ENCODE results near the gene B3GAT2.

Gene B3GAT2

DNA sequence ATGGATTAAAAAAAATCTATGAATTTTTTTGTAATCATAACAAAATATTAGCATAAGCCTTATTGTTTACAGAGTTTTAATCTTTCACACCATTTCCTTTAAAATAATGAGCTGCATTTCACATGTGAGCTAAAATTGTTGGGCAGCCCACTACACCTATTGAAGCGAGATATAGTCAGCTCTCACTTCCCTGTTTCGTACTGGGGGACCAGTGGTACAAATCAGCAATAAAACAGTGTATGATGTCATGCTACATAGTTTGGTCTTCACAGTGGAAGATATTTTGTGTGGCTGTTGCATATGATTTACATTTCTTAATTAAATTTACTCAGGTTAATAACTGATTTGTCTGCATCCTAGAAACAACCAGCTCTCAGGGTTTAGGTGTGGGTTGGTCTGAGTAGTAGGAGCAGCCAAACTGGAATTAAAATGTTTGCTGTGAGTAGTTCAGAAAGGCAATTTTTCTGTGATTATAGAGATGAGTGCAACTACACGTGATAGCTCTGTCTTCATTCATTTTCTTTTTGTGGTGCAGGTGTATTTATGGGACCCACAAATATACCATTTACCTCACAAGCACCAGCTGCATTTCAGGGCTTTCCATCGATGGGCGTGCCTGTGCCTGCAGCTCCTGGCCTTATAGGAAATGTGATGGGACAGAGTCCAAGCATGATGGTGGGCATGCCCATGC lies 99.3 kb downstream of the B3GAT2 start (continued):
- TF ChIP-seq, protein P1, sequence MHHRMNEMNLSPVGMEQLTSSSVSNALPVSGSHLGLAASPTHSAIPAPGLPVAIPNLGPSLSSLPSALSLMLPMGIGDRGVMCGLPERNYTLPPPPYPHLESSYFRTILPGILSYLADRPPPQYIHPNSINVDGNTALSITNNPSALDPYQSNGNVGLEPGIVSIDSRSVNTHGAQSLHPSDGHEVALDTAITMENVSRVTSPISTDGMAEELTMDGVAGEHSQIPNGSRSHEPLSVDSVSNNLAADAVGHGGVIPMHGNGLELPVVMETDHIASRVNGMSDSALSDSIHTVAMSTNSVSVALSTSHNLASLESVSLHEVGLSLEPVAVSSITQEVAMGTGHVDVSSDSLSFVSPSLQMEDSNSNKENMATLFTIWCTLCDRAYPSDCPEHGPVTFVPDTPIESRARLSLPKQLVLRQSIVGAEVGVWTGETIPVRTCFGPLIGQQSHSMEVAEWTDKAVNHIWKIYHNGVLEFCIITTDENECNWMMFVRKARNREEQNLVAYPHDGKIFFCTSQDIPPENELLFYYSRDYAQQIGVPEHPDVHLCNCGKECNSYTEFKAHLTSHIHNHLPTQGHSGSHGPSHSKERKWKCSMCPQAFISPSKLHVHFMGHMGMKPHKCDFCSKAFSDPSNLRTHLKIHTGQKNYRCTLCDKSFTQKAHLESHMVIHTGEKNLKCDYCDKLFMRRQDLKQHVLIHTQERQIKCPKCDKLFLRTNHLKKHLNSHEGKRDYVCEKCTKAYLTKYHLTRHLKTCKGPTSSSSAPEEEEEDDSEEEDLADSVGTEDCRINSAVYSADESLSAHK (tag by site-specific recombination; IDR thresholded peaks at IDR 0.05): no peak
- no peak for TF ChIP-seq ZNF302 (tag by site-specific recombination; IDR thresholded peaks at IDR 0.05; ENCODE audit: low read depth)
- TF ChIP-seq, protein P2, sequence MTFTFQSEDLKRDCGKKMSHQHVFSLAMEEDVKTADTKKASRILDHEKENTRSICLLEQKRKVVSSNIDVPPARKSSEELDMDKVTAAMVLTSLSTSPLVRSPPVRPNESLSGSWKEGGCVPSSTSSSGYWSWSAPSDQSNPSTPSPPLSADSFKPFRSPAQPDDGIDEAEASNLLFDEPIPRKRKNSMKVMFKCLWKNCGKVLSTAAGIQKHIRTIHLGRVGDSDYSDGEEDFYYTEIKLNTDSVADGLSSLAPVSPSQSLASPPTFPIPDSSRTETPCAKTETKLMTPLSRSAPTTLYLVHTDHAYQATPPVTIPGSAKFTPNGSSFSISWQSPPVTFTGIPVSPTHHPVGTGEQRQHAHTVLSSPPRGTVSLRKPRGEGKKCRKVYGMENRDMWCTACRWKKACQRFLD (tag by site-specific recombination; IDR thresholded peaks at IDR 0.05): no peak
- TF ChIP-seq, protein P3, sequence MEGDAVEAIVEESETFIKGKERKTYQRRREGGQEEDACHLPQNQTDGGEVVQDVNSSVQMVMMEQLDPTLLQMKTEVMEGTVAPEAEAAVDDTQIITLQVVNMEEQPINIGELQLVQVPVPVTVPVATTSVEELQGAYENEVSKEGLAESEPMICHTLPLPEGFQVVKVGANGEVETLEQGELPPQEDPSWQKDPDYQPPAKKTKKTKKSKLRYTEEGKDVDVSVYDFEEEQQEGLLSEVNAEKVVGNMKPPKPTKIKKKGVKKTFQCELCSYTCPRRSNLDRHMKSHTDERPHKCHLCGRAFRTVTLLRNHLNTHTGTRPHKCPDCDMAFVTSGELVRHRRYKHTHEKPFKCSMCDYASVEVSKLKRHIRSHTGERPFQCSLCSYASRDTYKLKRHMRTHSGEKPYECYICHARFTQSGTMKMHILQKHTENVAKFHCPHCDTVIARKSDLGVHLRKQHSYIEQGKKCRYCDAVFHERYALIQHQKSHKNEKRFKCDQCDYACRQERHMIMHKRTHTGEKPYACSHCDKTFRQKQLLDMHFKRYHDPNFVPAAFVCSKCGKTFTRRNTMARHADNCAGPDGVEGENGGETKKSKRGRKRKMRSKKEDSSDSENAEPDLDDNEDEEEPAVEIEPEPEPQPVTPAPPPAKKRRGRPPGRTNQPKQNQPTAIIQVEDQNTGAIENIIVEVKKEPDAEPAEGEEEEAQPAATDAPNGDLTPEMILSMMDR (tag by site-specific recombination; IDR thresholded peaks at IDR 0.05): no peak
- no peak for TF ChIP-seq ZNF404 (tag by site-specific recombination; IDR thresholded peaks at IDR 0.05)
- no peak for TF ChIP-seq ZNF175 (tag by site-specific recombination; IDR thresholded peaks at IDR 0.05)
- TF ChIP-seq ZNF169 (tag by site-specific recombination; IDR thresholded peaks at IDR 0.05): no peak

DNA sequence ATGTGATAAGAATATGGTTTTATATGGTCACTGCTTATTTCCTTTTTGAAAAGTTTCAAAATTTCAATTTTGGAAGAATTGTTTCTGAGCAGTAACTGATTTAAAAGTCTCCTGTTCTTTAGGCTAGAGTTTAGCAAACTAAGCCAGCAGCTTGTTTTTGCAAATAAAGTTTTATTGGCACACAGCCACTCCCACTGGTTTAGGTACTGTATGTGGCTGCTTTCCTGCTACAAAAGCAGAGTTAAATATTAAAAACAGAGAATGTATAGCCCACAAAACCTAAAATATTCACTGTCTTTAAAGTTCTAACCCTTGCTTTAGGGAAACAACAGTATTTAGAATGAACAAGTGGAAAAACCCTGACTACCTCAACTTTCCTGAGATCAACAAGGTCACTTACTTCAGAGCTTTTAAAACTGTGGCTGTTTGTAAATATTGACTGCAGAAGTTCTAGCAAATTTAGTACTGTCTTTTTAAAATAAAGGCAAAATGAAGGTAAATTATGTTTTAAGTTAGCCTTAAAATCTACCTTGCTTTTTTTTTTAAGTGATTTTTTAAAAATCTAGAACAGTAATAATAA lies 104.1 kb downstream of the B3GAT2 start:
- H3K4me1 ChIP-seq (ENCODE audit: control insufficient read depth, insufficient read depth, low read length): no peaks in the 10 kb centered on the region
- ChIA-PET CTCF (interaction anchor here (0.7 kb wide), 1 partner anchor 302 kb away, joined by 5 read pairs; no protein-coding TSS in a partner anchor), POLR2A (no interaction called here)
- no peak overlapping the region for H3K27ac ChIP-seq (ENCODE audit: extremely low read depth, low read depth, low read length)
- H3K36me3 ChIP-seq (ENCODE audit: control insufficient read depth in 2 of 2, insufficient read depth in 1 of 2, low read length in 2 of 2): peaks cover 0 to 5% of the 10 kb centered on the region in 2 experiments; a peak in 1 of 3 replicates
- H3K4me3 ChIP-seq (ENCODE audit: low read depth, low read length): no peak overlapping the region
- no peaks in the 10 kb centered on the region for H3K9me3 ChIP-seq (ENCODE audit: control insufficient read depth, insufficient read depth, low read depth, low read length)
- TF ChIP-seq ZBTB21 (tag by site-specific recombination; IDR thresholded peaks at IDR 0.05) (no peak), ZNF707 (tag by site-specific recombination; IDR thresholded peaks at IDR 0.05) (no peak), ZNF10 (tag by site-specific recombination; IDR thresholded peaks at IDR 0.05) (no peak), ZNF221 (tag by site-specific recombination; IDR thresholded peaks at IDR 0.05; ENCODE audit: borderline replicate concordance) (no peak), ZNF501 (tag by site-specific recombination; IDR thresholded peaks at IDR 0.05) (no peak), ZSCAN23 (tag by site-specific recombination; IDR thresholded peaks at IDR 0.05) (no peak), ZNF621 (tag by site-specific recombination; IDR thresholded peaks at IDR 0.05) (no peak), MZF1 (tag by site-specific recombination; IDR thresholded peaks at IDR 0.05; ENCODE audit: borderline replicate concordance) (no peak)
- TF ChIP-seq, protein P4, sequence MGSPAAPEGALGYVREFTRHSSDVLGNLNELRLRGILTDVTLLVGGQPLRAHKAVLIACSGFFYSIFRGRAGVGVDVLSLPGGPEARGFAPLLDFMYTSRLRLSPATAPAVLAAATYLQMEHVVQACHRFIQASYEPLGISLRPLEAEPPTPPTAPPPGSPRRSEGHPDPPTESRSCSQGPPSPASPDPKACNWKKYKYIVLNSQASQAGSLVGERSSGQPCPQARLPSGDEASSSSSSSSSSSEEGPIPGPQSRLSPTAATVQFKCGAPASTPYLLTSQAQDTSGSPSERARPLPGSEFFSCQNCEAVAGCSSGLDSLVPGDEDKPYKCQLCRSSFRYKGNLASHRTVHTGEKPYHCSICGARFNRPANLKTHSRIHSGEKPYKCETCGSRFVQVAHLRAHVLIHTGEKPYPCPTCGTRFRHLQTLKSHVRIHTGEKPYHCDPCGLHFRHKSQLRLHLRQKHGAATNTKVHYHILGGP (tag by site-specific recombination; IDR thresholded peaks at IDR 0.05): no peak
- TF ChIP-seq, protein P1 (tag by site-specific recombination; IDR thresholded peaks at IDR 0.05): no peak
- TF ChIP-seq, protein P5, sequence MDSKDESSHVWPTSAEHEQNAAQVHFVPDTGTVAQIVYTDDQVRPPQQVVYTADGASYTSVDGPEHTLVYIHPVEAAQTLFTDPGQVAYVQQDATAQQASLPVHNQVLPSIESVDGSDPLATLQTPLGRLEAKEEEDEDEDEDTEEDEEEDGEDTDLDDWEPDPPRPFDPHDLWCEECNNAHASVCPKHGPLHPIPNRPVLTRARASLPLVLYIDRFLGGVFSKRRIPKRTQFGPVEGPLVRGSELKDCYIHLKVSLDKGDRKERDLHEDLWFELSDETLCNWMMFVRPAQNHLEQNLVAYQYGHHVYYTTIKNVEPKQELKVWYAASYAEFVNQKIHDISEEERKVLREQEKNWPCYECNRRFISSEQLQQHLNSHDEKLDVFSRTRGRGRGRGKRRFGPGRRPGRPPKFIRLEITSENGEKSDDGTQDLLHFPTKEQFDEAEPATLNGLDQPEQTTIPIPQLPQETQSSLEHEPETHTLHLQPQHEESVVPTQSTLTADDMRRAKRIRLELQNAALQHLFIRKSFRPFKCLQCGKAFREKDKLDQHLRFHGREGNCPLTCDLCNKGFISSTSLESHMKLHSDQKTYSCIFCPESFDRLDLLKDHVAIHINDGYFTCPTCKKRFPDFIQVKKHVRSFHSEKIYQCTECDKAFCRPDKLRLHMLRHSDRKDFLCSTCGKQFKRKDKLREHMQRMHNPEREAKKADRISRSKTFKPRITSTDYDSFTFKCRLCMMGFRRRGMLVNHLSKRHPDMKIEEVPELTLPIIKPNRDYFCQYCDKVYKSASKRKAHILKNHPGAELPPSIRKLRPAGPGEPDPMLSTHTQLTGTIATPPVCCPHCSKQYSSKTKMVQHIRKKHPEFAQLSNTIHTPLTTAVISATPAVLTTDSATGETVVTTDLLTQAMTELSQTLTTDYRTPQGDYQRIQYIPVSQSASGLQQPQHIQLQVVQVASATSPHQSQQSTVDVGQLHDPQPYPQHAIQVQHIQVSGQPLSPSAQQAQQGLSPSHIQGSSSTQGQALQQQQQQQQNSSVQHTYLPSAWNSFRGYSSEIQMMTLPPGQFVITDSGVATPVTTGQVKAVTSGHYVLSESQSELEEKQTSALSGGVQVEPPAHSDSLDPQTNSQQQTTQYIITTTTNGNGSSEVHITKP (tag by site-specific recombination; IDR thresholded peaks at IDR 0.05): no peak
- TF ChIP-seq, protein P3 (tag by site-specific recombination; IDR thresholded peaks at IDR 0.05): no peak
